GM19463 (cell line): ENCODE results near the gene JARID2.
"Not testable (repeated sequence)": the region's sequence is repeated elsewhere in the genome, so short reads cannot be mapped to it uniquely, and the experiment has no call there.

Experiments used
- ATAC-seq: cut with Tn5 transposase; IDR thresholded peaks from one replicate; pipeline ENCODE4 v1.9.1; 2021; ENCODE audit warnings: mild to moderate bottlenecking, moderate library complexity; ENCODE audit not compliant: unreplicated experiment

Gene JARID2

DNA sequence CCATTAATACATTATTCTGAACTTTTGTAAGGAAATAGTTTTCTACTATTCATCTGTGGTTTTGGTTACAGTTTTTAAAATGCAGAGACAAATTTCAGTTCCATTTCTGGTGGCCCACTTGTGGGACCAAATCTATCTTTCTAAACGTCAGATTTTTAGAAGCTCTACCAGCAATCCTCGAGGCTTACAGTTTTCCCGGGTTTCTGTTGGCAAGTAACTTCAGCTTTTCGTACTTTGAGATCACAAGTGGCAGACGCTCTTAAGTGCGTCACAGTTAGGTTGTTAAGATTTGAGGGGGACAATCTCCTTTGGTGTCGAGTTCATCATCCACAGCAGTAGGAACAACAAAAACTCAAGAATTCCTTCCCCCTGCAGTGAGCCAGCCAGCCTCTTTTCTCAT is 60.0 kb downstream of the JARID2 start:
- no peak for ATAC-seq

DNA sequence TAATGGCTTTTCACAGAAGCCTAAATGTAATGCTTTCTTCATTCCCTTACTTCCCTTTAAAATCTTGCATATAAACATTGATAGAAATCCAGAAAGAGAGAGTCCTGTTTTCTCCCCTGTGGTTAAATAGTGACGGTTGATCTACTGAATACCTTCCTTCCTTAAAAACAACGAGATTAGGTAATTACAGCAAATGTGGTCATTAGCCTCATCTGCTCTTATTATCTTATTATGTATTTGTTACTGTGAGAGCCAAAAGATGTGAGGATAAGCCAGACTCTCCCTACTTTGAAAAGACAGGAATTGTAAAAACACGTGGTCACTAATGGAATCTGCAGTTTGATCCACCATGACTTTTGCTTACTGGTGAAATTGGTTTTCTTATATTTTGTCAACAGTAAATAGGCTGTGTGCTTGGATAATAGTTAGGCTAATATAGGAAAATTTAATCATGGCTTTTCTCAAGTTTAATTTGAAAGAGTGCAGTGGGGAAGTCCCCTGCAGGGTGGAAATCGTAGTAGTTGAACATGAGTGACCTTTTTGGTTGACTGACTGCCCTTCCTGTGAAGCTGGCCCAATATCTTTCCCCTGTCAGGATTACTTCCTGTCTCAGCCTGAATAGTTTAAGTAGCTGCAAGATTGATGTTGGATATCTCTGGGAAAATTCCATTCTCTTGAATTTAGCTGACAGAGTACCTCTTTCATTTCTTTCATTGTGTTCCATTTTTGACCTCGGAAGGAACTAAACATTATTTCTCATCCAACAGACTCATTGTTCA is 62.8 kb downstream of the JARID2 start:
- ATAC-seq, result no peak

DNA sequence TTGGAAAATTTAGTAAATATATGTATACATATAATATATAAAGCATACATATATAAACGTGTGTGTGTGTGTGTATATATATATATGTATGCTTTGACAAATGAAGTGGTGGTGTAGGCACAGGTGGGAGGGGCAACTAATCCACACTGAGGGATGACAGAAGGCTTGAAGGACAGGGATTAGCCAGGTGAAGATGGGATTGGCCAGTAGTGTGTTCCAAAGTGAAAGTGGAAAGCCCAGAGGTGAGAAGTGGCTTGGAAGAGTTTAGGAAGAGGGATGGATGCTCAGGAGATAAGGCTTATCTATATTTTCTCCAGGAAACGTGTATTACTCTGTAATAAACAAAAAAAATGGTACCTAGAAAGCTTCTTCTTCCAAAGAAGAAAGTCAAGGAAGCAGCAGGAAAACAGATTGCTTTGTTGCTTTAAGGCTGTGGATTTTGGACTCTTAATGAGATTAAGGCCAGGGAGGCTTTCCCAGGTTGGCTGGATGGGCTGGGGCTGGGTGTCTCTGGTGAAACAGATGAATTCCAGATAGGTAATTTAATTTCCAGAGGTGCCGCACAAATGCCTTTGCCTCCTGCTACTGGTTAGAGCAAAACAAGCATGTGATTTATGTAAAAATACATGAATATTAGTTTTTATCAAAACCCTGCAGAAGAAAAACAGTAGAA is 63.9 kb downstream of the JARID2 start:
- no peak for ATAC-seq

DNA sequence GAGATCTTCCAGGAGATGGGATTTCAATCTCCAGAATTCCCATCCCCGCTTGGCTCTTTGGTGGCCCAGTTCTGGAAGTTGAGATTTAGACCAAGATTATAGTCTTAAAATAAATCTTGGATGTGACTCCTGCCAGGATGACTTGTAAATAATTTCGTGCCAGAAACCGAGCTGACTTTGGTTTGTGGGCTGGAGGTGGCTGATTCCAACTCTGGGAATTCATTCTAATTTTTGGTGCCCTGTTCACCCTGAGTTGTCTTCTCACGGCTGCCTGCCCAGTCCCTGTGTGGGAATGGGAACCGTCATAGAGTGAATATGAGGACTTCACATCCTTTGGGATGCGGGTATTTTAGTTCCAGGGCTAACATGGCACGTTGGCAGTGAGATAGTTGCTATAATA is 64.8 kb downstream of the JARID2 start:
- no peak for ATAC-seq

DNA sequence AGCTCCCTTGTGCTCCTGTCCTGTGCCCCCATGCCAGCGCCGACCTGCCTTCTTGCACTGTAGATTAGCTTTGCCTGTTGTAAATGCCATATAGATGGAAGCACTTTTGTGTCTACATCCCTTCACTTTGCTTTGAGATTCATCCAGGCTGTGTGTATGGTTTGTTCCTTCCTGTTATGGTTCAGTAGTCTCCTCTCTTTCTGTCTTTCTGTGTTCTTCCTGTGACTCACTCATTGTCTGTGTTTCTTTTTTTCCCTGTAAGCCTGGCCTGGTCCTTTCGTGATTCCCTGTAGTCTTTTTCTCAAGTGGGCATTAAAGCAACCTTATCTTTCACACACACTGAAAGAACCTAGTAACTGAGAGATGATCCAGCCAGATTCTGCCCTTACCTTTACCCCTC is 66.6 kb downstream of the JARID2 start:
- no peak for ATAC-seq

DNA sequence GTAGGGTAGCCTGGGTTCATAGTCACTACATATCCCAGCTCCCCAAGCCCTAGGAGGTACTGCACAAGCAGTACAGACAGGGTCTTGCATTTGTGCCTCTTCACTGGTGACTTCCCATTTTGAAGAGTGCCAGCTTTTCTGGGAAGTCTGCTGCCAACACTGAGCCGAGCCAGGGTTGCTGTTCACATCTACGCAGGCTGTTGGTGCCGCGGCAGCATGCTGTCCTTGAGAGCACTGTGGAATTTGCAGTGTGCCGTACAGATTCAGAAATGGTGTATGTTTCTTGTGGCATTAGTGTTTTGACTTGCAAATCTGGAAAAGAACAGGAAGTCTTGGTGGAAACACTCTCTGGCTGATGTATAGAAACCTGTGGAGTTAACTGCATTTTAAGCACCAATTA is 67.5 kb downstream of the JARID2 start:
- ATAC-seq, result no peak

DNA sequence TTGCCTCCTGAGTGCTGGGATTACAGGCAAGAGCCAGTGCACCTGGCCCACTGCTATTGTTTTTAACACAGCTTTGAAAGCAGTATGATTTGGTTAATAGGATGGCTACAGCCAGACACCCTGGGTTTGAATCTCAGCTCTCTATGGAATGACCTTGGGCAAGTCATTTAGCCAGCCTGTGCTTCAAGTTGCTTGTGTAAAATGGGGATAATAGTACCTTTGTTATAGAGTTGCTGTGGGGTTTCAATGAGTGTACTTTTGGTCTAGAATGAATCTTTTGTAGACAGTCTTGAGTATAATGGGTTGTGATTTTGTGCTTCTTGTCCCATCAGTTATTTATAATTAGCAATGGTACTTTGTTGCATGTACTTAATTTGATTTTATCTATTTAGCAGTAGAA is 70.9 kb downstream of the JARID2 start:
- ATAC-seq, result no peak

DNA sequence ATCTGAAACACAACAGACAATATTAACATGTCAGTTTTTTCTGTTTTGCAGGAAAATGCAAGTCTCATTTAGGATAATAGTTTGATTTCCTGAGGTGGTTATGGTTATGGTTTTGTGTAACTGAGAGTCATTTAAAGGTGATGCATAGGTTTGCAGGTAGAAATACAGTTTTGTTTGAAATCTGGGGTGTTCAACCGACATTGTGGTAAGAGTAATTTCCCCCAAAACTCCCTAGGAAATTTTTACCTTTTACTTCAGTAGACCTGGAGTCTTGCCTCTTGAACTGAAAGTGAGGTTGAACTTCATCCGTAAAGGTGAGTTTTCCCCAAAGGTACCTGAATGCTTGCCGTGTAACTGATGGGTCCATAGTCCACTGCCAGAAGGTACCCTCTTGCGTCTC is 71.4 kb downstream of the JARID2 start:
- no peak for ATAC-seq

DNA sequence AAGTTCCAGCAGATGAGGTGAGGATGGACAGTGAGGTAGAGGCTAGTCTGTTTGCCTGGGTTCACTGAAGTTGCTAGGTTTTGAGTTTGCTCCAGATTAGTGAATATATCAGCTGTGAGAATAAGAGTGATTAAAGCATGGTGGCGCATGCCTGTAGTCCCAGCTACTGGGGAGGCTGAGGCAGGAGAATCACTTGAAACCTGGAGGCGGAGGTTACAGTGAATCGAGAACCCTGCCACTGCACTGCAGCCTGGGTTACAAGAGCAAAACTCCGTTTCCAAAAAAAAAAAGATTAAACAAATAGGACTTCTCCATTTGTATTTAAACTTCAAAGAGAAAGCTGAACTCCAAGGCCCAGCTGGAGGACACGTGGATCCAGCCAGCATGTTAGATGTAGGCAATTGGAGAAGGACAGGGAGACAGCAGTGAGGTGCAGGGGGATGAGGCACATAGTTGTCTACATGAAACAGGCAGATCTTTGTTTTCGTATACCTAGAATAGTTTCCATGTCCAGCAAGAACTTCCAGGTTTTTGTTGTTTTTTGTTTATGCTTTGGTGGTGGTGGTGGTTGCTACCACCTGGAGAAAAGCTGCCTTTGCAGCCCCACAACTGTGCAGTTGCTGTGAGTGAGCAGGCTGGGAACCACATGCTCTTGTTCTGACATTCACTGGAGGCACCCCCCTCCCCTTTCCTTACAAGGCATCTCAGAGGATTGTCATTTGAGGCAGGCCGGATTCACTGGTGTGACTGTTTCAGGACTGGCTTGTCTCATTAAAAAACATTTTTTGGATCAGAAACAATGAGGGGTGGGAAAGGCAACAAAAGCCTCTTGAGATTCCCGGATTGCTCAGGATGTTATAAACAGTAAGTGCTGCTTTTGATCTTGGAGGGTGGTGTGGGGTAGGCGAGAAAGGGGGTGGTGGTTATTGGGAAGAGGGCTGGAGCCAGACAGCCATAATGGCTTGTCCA is 72.3 kb downstream of the JARID2 start:
- no peak for ATAC-seq

DNA sequence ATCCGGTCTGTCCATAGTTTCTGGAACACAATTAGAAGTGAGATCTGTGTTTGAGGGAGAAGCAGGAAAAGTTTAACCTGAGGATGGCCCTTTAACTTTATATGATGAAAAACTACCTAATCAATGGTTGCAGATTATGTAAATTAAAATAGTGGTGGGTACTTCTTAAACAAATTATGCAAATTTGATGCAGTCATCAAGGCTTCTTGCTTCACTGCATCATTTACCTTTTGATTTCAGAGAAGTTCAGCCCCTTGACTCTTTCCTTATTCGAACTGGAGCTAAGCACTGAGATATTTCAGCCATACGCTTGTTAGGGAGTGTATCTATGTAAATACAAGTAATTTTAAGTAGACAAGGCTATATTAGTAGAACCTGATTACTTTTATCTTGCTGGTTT is 73.8 kb downstream of the JARID2 start:
- ATAC-seq, result no peak

DNA sequence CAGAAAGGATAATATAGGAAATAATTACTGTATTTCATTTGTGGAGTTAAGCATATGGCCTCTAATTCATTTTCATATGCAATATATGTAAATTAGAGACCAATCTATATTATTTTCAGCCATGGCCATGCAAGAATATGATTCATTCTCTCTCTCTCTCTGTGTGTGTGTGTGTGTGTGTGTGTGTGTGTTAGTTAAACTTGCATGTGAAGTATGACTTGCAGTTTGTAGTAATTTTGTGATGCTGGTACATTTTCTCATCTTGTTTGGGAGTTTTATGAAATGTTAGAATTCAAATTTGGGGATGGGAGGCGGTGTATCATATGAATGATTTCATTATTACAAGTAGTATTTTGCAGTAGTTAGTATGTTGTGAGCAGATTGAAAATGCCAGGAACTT is 74.8 kb downstream of the JARID2 start:
- ATAC-seq, result no peak

DNA sequence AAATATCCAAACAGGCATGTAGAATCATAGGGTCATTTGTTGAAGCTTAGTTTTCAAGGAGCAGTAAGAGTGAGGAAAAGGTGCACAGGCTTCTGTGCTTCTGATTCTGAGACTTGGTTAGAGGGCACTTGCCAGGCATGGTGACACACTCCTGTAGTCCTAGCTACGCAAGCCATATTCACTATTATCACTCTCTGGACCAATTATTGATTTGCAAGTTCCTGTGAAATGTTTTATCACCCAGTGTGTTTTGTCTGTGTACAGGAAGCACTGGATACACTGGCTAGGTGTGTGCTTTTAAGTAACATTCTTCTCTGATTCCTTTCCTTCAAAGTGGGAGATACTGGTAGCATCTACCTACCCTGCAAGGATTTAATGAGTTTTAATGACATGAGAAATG is 76.3 kb downstream of the JARID2 start:
- no peak for ATAC-seq

DNA sequence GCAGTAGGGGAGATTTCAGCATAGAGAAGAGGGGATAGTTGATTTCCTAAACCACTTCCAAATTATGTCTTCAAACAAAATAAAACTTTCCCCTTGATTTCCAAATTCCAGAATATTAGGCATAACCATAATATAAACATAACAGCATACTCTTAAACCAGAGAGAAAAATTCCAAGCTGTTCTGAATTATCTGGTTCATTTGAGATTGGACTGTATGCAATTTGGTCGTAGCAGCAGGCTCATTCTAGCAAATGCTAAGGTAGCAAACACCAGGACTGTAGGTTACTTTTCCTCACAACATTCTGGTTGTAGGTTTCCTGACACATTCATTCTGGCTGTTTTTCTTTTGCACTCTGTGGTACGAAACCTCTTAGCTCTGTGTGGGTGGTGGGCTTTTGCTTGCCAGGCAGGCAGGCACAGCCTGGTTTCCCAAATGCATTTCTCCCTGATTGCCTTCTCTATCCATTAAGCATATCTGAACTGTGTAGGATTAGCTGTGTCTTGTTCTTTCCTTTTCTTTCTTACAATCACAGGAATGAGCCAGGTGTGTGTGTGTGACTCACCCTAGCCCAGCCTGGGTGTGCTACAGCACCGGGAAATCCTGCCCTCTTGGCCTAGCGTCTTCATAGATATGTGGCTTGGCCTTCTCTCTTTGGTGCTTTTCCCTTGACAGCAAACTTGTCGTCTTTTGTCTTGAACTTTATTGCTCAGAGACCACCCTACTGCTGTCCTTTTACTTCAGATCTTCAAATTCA is 77.1 kb downstream of the JARID2 start:
- ATAC-seq, result no peak

DNA sequence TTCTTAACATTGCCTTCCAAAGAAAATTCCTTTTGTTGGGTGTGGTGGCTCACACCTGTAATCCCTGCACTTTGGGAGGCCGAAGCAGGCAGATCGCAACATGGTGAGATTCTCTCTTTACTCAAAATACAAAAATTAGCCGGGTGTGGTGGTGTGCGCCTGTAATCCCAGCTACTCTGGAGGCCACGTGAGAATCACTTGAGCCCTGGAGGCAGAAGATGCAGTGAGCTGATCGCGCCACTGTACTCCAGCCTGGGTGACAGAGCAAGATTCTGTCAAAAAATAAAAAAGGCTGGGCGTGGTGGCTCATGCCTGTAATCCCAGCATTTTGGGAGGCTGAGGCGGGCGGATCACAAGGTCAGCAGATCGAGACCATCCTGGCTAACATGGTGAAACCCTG is 77.7 kb downstream of the JARID2 start:
- not testable (repeated sequence) for ATAC-seq

DNA sequence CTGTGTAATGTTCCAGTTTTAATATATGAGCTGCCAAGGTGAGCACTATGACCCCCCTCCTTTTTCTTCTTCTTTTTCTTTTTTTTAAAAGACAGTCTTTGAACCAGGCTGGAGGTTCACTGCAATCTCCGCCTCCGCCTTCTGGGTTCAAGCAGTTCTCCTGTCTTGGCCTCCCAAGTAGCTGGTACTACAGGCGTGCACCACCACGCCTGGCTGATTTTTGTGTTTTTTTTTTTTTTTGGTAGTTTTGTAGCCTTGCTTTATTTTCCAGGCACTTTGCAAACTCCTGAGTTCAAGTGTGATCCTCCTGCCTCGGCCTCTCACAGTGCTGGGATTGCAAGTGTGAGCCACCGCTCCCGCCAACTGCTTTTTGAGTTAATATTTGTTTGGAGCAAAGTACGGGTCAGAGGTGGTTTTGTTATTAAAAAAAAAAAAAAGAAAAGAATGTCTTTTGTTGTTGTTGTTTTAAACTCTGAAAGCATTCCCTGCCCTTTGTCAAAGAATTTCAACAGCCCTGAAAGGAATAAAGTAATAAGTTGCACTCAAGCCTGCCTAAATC is 78.6 kb downstream of the JARID2 start:
- no peak for ATAC-seq

DNA sequence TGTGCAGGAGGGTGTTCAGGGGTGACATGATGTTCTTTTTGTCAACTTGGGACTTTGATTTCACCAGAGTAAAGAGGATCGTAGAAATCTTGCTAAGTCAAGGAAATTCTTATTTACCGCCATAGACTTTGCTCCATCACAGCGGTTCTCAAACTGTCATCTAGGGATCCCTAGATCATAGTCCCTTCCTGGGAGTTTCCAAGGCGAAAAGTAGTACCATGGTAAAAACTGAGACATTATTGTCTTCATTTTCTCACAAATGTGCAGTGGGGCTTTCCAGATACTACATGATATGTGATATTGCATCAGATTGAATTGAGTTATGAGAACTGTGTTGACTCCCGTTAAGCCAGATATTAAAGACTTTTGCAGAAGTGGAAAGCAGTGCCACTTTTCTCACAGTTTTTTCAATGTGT is 79.7 kb downstream of the JARID2 start:
- no peak for ATAC-seq

DNA sequence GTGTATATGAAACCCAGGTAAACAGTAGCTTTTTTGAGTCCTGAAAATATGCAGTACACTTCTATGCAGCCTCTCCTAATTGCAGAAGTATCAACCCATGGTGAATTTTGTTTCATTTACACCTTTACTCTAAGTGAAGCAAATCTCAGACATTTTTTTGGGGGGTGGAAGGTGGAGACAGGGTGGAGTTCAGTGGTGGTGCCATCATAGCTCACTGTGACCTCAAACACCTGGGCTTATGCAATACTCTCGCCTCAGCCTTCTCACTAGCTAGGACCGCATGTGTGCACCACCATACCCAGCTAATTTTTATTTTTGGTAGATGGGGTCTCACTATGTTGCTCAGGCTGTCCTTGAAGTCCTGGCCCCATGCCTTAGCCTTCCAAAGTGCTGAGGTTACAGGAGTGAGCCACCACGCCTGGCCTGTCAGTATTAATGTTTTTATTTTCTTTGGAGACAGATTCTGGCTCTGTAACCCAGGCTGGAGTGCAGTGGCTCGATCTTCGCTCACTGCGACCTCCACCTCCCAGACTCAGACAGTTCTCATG is 80.3 kb downstream of the JARID2 start:
- no peak for ATAC-seq

DNA sequence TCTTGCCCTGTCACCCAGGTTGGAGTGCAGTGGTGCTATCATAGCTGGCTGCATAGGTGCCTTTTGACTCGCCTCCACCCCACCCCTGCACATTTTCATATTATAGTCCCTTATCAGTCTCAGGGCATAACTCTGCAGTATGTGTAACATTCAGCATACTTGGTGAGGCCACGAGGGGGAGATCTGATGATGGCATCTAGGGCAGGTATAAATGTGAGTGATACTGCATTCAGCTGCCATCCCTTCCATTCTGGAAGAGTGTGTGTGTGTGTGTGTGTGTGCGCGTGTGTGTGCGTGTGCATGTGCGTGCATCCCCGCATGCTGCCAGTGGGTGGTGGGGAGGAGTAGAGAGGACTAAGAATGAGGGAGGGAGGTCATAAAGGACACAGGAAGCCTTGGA is 81.4 kb downstream of the JARID2 start:
- ATAC-seq, result no peak

DNA sequence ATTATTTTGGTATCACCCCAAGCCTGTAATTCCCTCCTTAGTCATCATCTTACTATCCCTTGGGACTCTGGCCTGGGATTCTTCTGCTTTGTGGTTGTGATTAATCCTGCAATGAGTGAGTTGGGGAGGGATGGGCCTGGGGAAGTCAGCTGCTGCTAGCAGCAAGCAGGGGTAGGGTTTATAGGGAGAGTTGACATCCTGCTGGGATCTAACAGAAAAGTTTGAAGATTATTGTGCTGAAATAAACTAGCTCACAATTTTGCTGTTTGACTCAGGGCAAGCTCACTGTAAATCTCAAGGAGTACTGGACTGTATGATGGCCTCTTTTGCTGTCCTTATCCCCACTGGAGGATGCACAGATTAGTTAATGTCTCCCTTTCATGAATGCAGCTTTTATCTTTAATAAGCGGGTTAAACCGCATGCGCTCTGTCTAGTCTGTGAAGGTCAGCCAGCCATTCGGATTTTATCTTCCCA is 83.4 kb downstream of the JARID2 start:
- ATAC-seq, result no peak
